Measurements from ENCODE around the gene TCEA2. TPM values are rescaled to one million over a fixed set of nuclear protein-coding genes. Genes with fewer than 3 reads are reported as not detected.

Gene TCEA2
- total and polyA plus RNA-seq, 2 of the 13 experiments (the other 11 are each of a cell fraction or from before 2014, with no cell fraction given) = 28.1 to 33.7 TPM

DNA sequence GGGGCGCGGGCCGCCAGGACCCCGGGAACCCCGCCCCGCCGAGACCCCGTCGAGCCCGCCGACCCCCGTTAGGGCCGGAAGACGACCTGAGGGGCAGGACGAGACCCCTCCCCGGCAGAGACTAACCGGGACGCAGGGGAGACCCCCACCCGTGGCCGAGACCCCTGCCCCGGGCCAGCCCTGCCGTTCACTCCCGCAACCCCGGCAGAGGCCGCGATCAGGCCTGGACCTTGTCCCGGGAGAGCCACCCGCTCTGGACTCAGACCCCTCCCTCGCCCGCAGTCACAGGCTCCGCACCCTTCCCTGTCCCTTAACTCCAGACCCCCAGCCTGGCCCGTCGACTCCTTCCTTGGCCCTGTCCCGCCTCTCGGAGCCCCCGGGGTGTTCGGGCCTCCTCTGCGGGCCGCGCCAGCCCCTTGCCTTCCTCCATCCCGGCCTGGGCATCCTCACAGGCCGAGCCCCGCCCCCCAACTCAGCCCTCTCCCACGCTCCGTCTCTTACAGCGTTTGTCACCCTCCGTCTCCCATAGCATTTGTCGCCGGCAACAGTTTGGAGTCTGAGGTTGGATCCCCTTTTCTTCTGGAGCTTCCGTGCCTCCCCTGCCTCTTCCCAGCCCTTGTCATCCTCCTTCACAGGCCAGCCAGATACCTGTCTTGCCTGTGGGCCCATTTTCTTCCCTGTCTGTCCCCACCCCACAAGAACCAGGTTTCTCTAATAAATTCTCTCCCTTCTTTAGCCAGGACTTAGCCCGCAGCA lies 569 bp downstream of the TCEA2 start (continued):
- TF ChIP-seq ZSCAN25 (CRISPR knock-in tag; IDR thresholded peaks at IDR 0.05) (0 out of 2 replicates have a peak, but pooled peaks have one; percentile 13), MED1 (CRISPR knock-in tag; IDR thresholded peaks at IDR 0.05) (0 out of 2 replicates have a peak, but pooled peaks have one; percentile 38), MIER3 (CRISPR knock-in tag; IDR thresholded peaks at IDR 0.05; ENCODE audit: borderline replicate concordance) (no peak), PRMT3 (CRISPR knock-in tag; IDR thresholded peaks at IDR 0.05; ENCODE audit: borderline replicate concordance, low read depth) (peak; percentile 35; the same call in 1 of the 2 replicates), SIN3A (IDR thresholded peaks at IDR 0.05; ENCODE audit: borderline replicate concordance, low read depth, low read length) (peak; percentile 46; the same call in 1 of the 2 replicates), HIVEP1 (CRISPR knock-in tag; IDR thresholded peaks at IDR 0.05) (peak; percentile 56; the same call in 1 of the 2 replicates), SMYD3 (CRISPR knock-in tag; IDR thresholded peaks at IDR 0.05) (0 out of 2 replicates have a peak, but pooled peaks have one; percentile 47), ZBTB20 (CRISPR knock-in tag; IDR thresholded peaks at IDR 0.05; ENCODE audit: borderline replicate concordance, low read depth) (0 out of 2 replicates have a peak, but pooled peaks have one; percentile 26), NFKBIZ (CRISPR knock-in tag; IDR thresholded peaks at IDR 0.05) (peak; percentile 71; the same call in 1 of the 2 replicates), AHR (CRISPR knock-in tag; IDR thresholded peaks at IDR 0.05) (0 out of 2 replicates have a peak, but pooled peaks have one; percentile 38), ZNF567 (CRISPR knock-in tag; IDR thresholded peaks at IDR 0.05; ENCODE audit: borderline replicate concordance) (peak; percentile 32; the same call in 1 of the 2 replicates), CHCHD3 (CRISPR knock-in tag; IDR thresholded peaks at IDR 0.05) (peak; percentile 23), ZFAT (CRISPR knock-in tag; conservative IDR thresholded peaks at IDR 0.05) (0 out of 2 replicates have a peak, but pooled peaks have one; percentile 1), SMAD9 (CRISPR knock-in tag; IDR thresholded peaks at IDR 0.05) (peak; percentile 48; the same call in 1 of the 2 replicates), CREM (IDR thresholded peaks at IDR 0.05) (peak; percentile 35; the same call in 1 of the 2 replicates), CREM (CRISPR knock-in tag; IDR thresholded peaks at IDR 0.05) (no peak), ZNF713 (CRISPR knock-in tag; IDR thresholded peaks at IDR 0.05) (no peak), ZNF235 (CRISPR knock-in tag; IDR thresholded peaks at IDR 0.05; ENCODE audit: borderline replicate concordance) (peak; percentile 91), FOXC1 (CRISPR knock-in tag; IDR thresholded peaks at IDR 0.05; ENCODE audit: borderline replicate concordance) (peak; percentile 89), ZNF660 (CRISPR knock-in tag; IDR thresholded peaks at IDR 0.05; ENCODE audit: borderline replicate concordance, low read depth) (0 out of 2 replicates have a peak, but pooled peaks have one; percentile 74), ZNF468 (CRISPR knock-in tag; IDR thresholded peaks at IDR 0.05) (0 out of 2 replicates have a peak, but pooled peaks have one; percentile 12), ZBTB7B (CRISPR knock-in tag; IDR thresholded peaks at IDR 0.05) (peak; percentile 60), ZFP37 (CRISPR knock-in tag; IDR thresholded peaks at IDR 0.05; ENCODE audit: borderline replicate concordance) (0 out of 2 replicates have a peak, but pooled peaks have one; percentile 6)
- TF ChIP-seq, protein P1, sequence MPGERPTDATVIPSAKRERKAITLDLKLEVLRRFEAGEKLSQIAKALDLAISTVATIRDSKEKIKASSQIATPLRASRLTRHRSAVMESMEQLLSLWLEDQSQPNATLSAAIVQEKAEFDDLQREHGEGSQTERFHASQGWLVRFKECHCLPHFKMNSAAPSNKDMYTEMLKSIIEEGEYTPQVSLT (CRISPR knock-in tag; IDR thresholded peaks at IDR 0.05; ENCODE audit: borderline replicate concordance, low read depth) = no peak; the same call in 1 of the 2 replicates
- TF ChIP-seq, protein P2, sequence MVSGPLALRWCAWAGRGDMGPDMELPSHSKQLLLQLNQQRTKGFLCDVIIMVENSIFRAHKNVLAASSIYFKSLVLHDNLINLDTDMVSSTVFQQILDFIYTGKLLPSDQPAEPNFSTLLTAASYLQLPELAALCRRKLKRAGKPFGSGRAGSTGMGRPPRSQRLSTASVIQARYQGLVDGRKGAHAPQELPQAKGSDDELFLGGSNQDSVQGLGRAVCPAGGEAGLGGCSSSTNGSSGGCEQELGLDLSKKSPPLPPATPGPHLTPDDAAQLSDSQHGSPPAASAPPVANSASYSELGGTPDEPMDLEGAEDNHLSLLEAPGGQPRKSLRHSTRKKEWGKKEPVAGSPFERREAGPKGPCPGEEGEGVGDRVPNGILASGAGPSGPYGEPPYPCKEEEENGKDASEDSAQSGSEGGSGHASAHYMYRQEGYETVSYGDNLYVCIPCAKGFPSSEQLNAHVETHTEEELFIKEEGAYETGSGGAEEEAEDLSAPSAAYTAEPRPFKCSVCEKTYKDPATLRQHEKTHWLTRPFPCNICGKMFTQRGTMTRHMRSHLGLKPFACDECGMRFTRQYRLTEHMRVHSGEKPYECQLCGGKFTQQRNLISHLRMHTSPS (CRISPR knock-in tag; IDR thresholded peaks at IDR 0.05; ENCODE audit: low read depth) = peak; percentile 49; the same call in 1 of the 2 replicates
- TF ChIP-seq, protein P3, sequence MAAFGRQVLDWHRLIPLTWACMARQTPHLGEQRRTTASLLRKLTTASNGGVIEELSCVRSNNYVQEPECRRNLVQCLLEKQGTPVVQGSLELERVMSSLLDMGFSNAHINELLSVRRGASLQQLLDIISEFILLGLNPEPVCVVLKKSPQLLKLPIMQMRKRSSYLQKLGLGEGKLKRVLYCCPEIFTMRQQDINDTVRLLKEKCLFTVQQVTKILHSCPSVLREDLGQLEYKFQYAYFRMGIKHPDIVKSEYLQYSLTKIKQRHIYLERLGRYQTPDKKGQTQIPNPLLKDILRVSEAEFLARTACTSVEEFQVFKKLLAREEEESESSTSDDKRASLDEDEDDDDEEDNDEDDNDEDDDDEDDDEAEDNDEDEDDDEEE (CRISPR knock-in tag; IDR thresholded peaks at IDR 0.05) = 0 out of 2 replicates have a peak, but pooled peaks have one; percentile 58
